Activated B cell treated with CpG ODN at 0.5 μM for 24 hours (primary cell): ENCODE results near the gene WDR91. TPM values are rescaled to one million over a fixed set of nuclear protein-coding genes. Genes with fewer than 3 reads are reported as not detected.

Experiments
- ATAC-seq: fragments of 200-7000 bp; cut with Tn5 transposase; one replicate; pipeline ENCODE4 v1.10.0; 2021; ENCODE audit warnings: low read depth, mild to moderate bottlenecking, moderate library complexity
- CTCF ChIA-PET: fragments of 350-600 bp; sonication (Branson Sonifier 250); formaldehyde crosslinking; loops from one replicate; lab custom pipeline; 2021; ENCODE audit warnings: antibody characterized with exemption; lab: Charles Lee
- POLR2A ChIA-PET: fragments of 350-600 bp; sonication (Branson Sonifier 250); formaldehyde crosslinking; loops from one replicate; lab custom pipeline; 2021; ENCODE audit warnings: antibody characterized with exemption; lab: Charles Lee
- DNase-seq: peaks from one replicate; pipeline ENCODE4 v3.0.0; 2022
- H3K27ac Mint-ChIP-seq: one replicate; pipeline ENCODE4 v1.8.0; 2020; ENCODE audit warnings: mixed read lengths
- H3K27me3 Mint-ChIP-seq: one replicate; pipeline ENCODE4 v1.8.0; 2021; ENCODE audit warnings: mixed read lengths
- H3K36me3 Mint-ChIP-seq: one replicate; pipeline ENCODE4 v1.8.0; 2021; ENCODE audit warnings: low read depth, mixed read lengths
- H3K4me1 Mint-ChIP-seq: one replicate; pipeline ENCODE4 v1.8.0; 2021; ENCODE audit warnings: mixed read lengths
- H3K4me3 Mint-ChIP-seq: one replicate; pipeline ENCODE4 v1.8.0; 2020; ENCODE audit warnings: mild to moderate bottlenecking, mixed read lengths
- H3K9me3 Mint-ChIP-seq: one replicate; pipeline ENCODE4 v1.8.0; 2020; ENCODE audit warnings: mixed read lengths
- CTCF ChIP-seq: fragments of 200-600 bp; IDR thresholded peaks from one replicate; pipeline ENCODE4 v1.8.0; 2022; ENCODE audit warnings: antibody characterized with exemption, mild to moderate bottlenecking
- intact Hi-C: fragments of 100-400 bp; cut with micrococcal nuclease; formaldehyde crosslinking; loops from one replicate; pipeline ENCODE4 v1.15.1; 2024
- total RNA-seq: library from RNA; stranded (reverse); gene quantifications from 2 replicates; pipeline ENCODE4 v1.2.3, GENCODE V29; 2022

WDR91 gene
- total RNA-seq, 1 donor from 2014 or later: 60.1 TPM

- ATAC-seq: no peak
- ChIA-PET CTCF (no interaction called here), POLR2A (no interaction called here)
- DNase-seq: no peak
- H3K4me3 Mint-ChIP-seq: no peak overlapping the region
- no peak overlapping the region for H3K27ac Mint-ChIP-seq
- TF ChIP-seq CTCF: no peak
- H3K9me3 Mint-ChIP-seq: no peaks in the 10 kb centered on the region
- peaks cover 97% of the 10 kb centered on the region for H3K36me3 Mint-ChIP-seq
- H3K4me1 Mint-ChIP-seq: peaks cover 5% of the 10 kb centered on the region
- H3K27me3 Mint-ChIP-seq: no peaks in the 10 kb centered on the region
- intact Hi-C loops: no loop called here
Measured at GRCh38 chr7:135195156-135195555, 16.2 kb downstream of the WDR91 start.

GRCh38 chr7:135194494-135195095, 16.7 kb downstream of the WDR91 start:
- DNase-seq: no peak
- Mint-ChIP-seq H3K27me3 (no peaks in the 10 kb centered on the region), H3K9me3 (no peaks in the 10 kb centered on the region), H3K36me3 (peaks cover 98% of the 10 kb centered on the region), H3K4me1 (peaks cover 8% of the 10 kb centered on the region), H3K4me3 (no peak overlapping the region), H3K27ac (no peak overlapping the region)
- ChIA-PET CTCF (no interaction called here), POLR2A (no interaction called here)
- intact Hi-C loops: no loop called here
- no peak for ATAC-seq
- no peak for TF ChIP-seq CTCF

- Mint-ChIP-seq H3K9me3 (no peaks in the 10 kb centered on the region), H3K4me3 (no peak overlapping the region), H3K36me3 (peaks cover 98% of the 10 kb centered on the region), H3K27me3 (no peaks in the 10 kb centered on the region), H3K4me1 (peaks cover 17% of the 10 kb centered on the region), H3K27ac (no peak overlapping the region)
- DNase-seq: no peak
- no peak for ATAC-seq
- no peak for TF ChIP-seq CTCF
- ChIA-PET CTCF (no interaction called here), POLR2A (no interaction called here)
- intact Hi-C loops: no loop called here
Measured at GRCh38 chr7:135193615-135194081, 17.7 kb downstream of the WDR91 start.

GRCh38 chr7:135192914-135193536, 18.3 kb downstream of the WDR91 start:
- TF ChIP-seq CTCF: no peak
- no peak for ATAC-seq
- H3K9me3 Mint-ChIP-seq: no peaks in the 10 kb centered on the region
- no peak for DNase-seq
- POLR2A ChIA-PET: no interaction called here
- H3K27me3 Mint-ChIP-seq: no peaks in the 10 kb centered on the region
- H3K27ac Mint-ChIP-seq: peak overlapping the region; percentile 60
- H3K4me1 Mint-ChIP-seq: peaks cover 23% of the 10 kb centered on the region
- peaks cover 98% of the 10 kb centered on the region for H3K36me3 Mint-ChIP-seq
- intact Hi-C loops: no loop called here
- CTCF ChIA-PET: no interaction called here
- H3K4me3 Mint-ChIP-seq: no peak overlapping the region

GRCh38 chr7:135190703-135191102, 20.6 kb downstream of the WDR91 start:
- H3K4me1 Mint-ChIP-seq: peaks cover 47% of the 10 kb centered on the region
- no peaks in the 10 kb centered on the region for H3K9me3 Mint-ChIP-seq
- H3K27ac Mint-ChIP-seq: no peak overlapping the region
- TF ChIP-seq CTCF: no peak
- intact Hi-C loops: no loop called here
- CTCF ChIA-PET: no interaction called here
- H3K36me3 Mint-ChIP-seq: peaks cover 96% of the 10 kb centered on the region
- POLR2A ChIA-PET: interaction anchor here (6.3 kb wide), 1 partner anchor 21 kb away, joined by 125 read pairs; the partner anchor contains the start of gene CYREN
- DNase-seq: no peak
- H3K4me3 Mint-ChIP-seq: no peak overlapping the region
- ATAC-seq: no peak
- no peaks in the 10 kb centered on the region for H3K27me3 Mint-ChIP-seq
